H9 (cell line): Measurements from ENCODE around the gene ST14. TPM values are rescaled to one million over a fixed set of nuclear protein-coding genes. Genes with fewer than 3 reads are reported as not detected.

Experiments used
- DNase-seq: peaks from one replicate; pipeline ENCODE4 v3.0.0-alpha.2; 2017
- H2AFZ ChIP-seq: one replicate; pipeline ENCODE4 v1.6.1; 2013; ENCODE audit warnings: mild to moderate bottlenecking, low read length, control low read depth, moderate library complexity
- H2AK5ac ChIP-seq: 2 replicates; pipeline ENCODE4 v1.6.1; 2013; ENCODE audit warnings: low read length, control low read depth, mixed read lengths; ENCODE audit not compliant: insufficient read length
- H2BK120ac ChIP-seq: one replicate; pipeline ENCODE4 v1.6.1; 2013; ENCODE audit warnings: low read depth, mild to moderate bottlenecking, low read length, control low read depth, inconsistent platforms; ENCODE audit not compliant: poor library complexity, severe bottlenecking
- H2BK12ac ChIP-seq: 2 replicates; pipeline ENCODE4 v1.6.1; 2013; ENCODE audit warnings: low read length, control low read depth, mixed read lengths, low read depth; ENCODE audit not compliant: insufficient read length
- H2BK15ac ChIP-seq: 2 replicates; pipeline ENCODE4 v1.6.1; 2013; ENCODE audit warnings: low read depth, low read length, control low read depth
- H2BK20ac ChIP-seq: one replicate; pipeline ENCODE4 v1.6.1; 2013; ENCODE audit warnings: low read depth, mild to moderate bottlenecking, low read length, control low read depth, inconsistent platforms; ENCODE audit not compliant: poor library complexity, severe bottlenecking
- H2BK5ac ChIP-seq: 2 replicates; pipeline ENCODE4 v1.6.1; 2013; ENCODE audit warnings: low read length, control low read depth, mixed read lengths; ENCODE audit not compliant: insufficient read length
- H3K14ac ChIP-seq: 2 replicates; pipeline ENCODE4 v1.6.1; 2013; ENCODE audit warnings: low read length, control low read depth; ENCODE audit not compliant: insufficient read depth
- H3K18ac ChIP-seq: 2 replicates; pipeline ENCODE4 v1.6.1; 2013; ENCODE audit warnings: low read depth, mild to moderate bottlenecking, mixed read lengths, low read length, control low read depth; ENCODE audit not compliant: insufficient read length
- H3K23ac ChIP-seq: 2 replicates; pipeline ENCODE4 v1.6.1; 2013; ENCODE audit warnings: low read length, control low read depth, mixed read lengths, low read depth; ENCODE audit not compliant: insufficient read length
- H3K23me2 ChIP-seq: 2 replicates; pipeline ENCODE4 v1.6.1; 2013; ENCODE audit warnings: low read depth, mild to moderate bottlenecking, mixed read lengths, low read length, control low read depth; ENCODE audit not compliant: insufficient read length, poor library complexity, severe bottlenecking
- H3K27ac ChIP-seq: 2 replicates; pipeline ENCODE4 v1.5.1; 2013; ENCODE audit warnings: low read length, control low read depth, mixed read lengths, low read depth; ENCODE audit not compliant: insufficient read length
- H3K27me3 ChIP-seq: 2 replicates; pipeline ENCODE4 v1.6.1; 2013; ENCODE audit warnings: low read length, control low read depth, inconsistent platforms; ENCODE audit not compliant: insufficient read depth
- H3K4ac ChIP-seq: 2 replicates; pipeline ENCODE4 v1.6.1; 2013; ENCODE audit warnings: low read depth, mild to moderate bottlenecking, control low read depth, inconsistent platforms, low read length, moderate library complexity
- H3K4me1 ChIP-seq: 2 replicates; pipeline ENCODE4 v1.6.1; 2013; ENCODE audit warnings: low read length, control low read depth, inconsistent platforms; ENCODE audit not compliant: insufficient read depth
- H3K4me2 ChIP-seq: 2 replicates; pipeline ENCODE4 v1.6.1; 2013; ENCODE audit warnings: low read length, control low read depth, mixed read lengths; ENCODE audit not compliant: insufficient read length, insufficient read depth
- H3K56ac ChIP-seq: 2 replicates; pipeline ENCODE4 v1.6.1; 2013; ENCODE audit warnings: low read depth, mild to moderate bottlenecking, mixed read lengths, low read length, control low read depth; ENCODE audit not compliant: insufficient read length
- H3K79me1 ChIP-seq: 2 replicates; pipeline ENCODE4 v1.6.1; 2013; ENCODE audit warnings: low read depth, mild to moderate bottlenecking, moderate library complexity, low read length, control low read depth, inconsistent platforms; ENCODE audit not compliant: insufficient read depth, poor library complexity, severe bottlenecking
- H3K79me2 ChIP-seq: 2 replicates; pipeline ENCODE4 v1.6.1; 2013; ENCODE audit warnings: low read length, control low read depth, inconsistent platforms; ENCODE audit not compliant: insufficient read depth
- H3K9ac ChIP-seq: 2 replicates; pipeline ENCODE4 v1.6.1; 2013; ENCODE audit warnings: low read length, control low read depth, mixed read lengths; ENCODE audit not compliant: insufficient read length; ENCODE audit errors: extremely low read depth
- H3K9me3 ChIP-seq: one replicate; pipeline ENCODE4 v1.6.1; 2013; ENCODE audit warnings: low read depth, low read length, inconsistent platforms; ENCODE audit not compliant: control insufficient read depth
- H3T11ph ChIP-seq: one replicate; pipeline ENCODE4 v1.6.1; 2013; ENCODE audit warnings: mild to moderate bottlenecking, low read length, control low read depth, inconsistent platforms
- H4K20me1 ChIP-seq: one replicate; pipeline ENCODE4 v1.6.1; 2013; ENCODE audit not compliant: control insufficient read depth, insufficient read length, insufficient read depth
- H4K5ac ChIP-seq: 2 replicates; pipeline ENCODE4 v1.6.1; 2013; ENCODE audit warnings: low read depth, mild to moderate bottlenecking, mixed read lengths, low read length, control low read depth; ENCODE audit not compliant: insufficient read length
- H4K8ac ChIP-seq: replicated peaks from 2 replicates; pipeline ENCODE4 v1.6.1; 2013; ENCODE audit warnings: low read length, control low read depth, mixed read lengths, low read depth; ENCODE audit not compliant: insufficient read length
- H4K91ac ChIP-seq: 2 replicates; pipeline ENCODE4 v1.6.1; 2013; ENCODE audit warnings: low read depth, mild to moderate bottlenecking, moderate library complexity, mixed read lengths, low read length, control low read depth; ENCODE audit not compliant: insufficient read length
- H3K27ac Mint-ChIP-seq, 3 experiments: 2 replicates in 2 of 3; 3 replicates in 1 of 3; pipeline ENCODE4 v1.8.0; 2020 to 2021; ENCODE audit warnings: mixed read lengths in 3 of 3, mild to moderate bottlenecking in 1 of 3, moderate library complexity in 1 of 3
- H3K27me3 Mint-ChIP-seq: 2 replicates; pipeline ENCODE4 v1.8.0; 2021; ENCODE audit warnings: low read depth, mild to moderate bottlenecking, moderate library complexity, mixed read lengths
- H3K36me3 Mint-ChIP-seq, 3 experiments: 2 replicates in 2 of 3; 3 replicates in 1 of 3; pipeline ENCODE4 v1.8.0; 2020 to 2021; ENCODE audit warnings: low read depth in 3 of 3, mixed read lengths in 3 of 3; ENCODE audit not compliant: insufficient read depth in 1 of 3
- H3K4me1 Mint-ChIP-seq, 2 experiments: 2 replicates each; pipeline ENCODE4 v1.8.0; 2020; ENCODE audit warnings: mixed read lengths in 2 of 2
- H3K4me3 Mint-ChIP-seq, 2 experiments: 2 replicates in 1 of 2; 3 replicates in 1 of 2; pipeline ENCODE4 v1.8.0; 2020 to 2021; ENCODE audit warnings: mild to moderate bottlenecking in 2 of 2, mixed read lengths in 2 of 2, moderate library complexity in 1 of 2
- H3K9me3 Mint-ChIP-seq, 2 experiments: 2 replicates in 1 of 2; 3 replicates in 1 of 2; pipeline ENCODE4 v1.8.0; 2020; ENCODE audit warnings: mild to moderate bottlenecking in 2 of 2, mixed read lengths in 2 of 2, moderate library complexity in 1 of 2
- CTCF ChIP-seq: fragments of 200-600 bp; sonication (generic); conservative IDR thresholded peaks from 3 replicates; pipeline ENCODE4 v1.8.0; 2021; ENCODE audit warnings: antibody characterized with exemption, mild to moderate bottlenecking
- WGBS: extraction: QIAGEN DNeasy Blood & Tissue Kit; methylation state at CpG from one replicate; pipeline ENCODE4 v1.1.7; 2013; ENCODE audit warnings: missing lambda C conversion rate, low lambda C conversion rate, mixed read lengths; ENCODE audit not compliant: insufficient read length; ENCODE audit errors: extremely low coverage; 5-methylcytosine and 5-hydroxymethylcytosine counted together
- total RNA-seq: library from RNA; stranded (reverse); gene quantifications from 2 replicates; pipeline ENCODE4 v1.2.1, GENCODE V29; 2021

Gene ST14
- total RNA-seq, 1 experiment from 2014 or later: 22.4 TPM

- H3K36me3 Mint-ChIP-seq: peaks cover 28 to 38% (median 37%) of the 10 kb centered on the region in 3 experiments; a peak in 6 of 7 replicates
- TF ChIP-seq CTCF: no peak
- DNase-seq: no peak
- no peak overlapping the region for H3K14ac ChIP-seq
- no peak overlapping the region for H2BK120ac ChIP-seq
- H3K9me3 Mint-ChIP-seq: no peaks in the 10 kb centered on the region
- no peak overlapping the region for H3K27ac Mint-ChIP-seq
- no peak overlapping the region for H3K56ac ChIP-seq
- H4K20me1 ChIP-seq: peaks cover 4% of the 10 kb centered on the region
- H2BK5ac ChIP-seq: no peak overlapping the region
- H2AFZ ChIP-seq: no peak overlapping the region
- no peak overlapping the region for H3K23ac ChIP-seq
- H3K4me3 Mint-ChIP-seq: no peak overlapping the region
- no peaks in the 10 kb centered on the region for H3K79me1 ChIP-seq
- no peak overlapping the region for H3K18ac ChIP-seq
- H3K79me2 ChIP-seq: peaks cover 2% of the 10 kb centered on the region; the same call in 1 of the 2 replicates
- H3T11ph ChIP-seq: no peak overlapping the region
- H3K4me1 Mint-ChIP-seq: peaks cover 16 to 18% of the 10 kb centered on the region in 2 experiments
- H3K4me1 ChIP-seq: peaks cover 4% of the 10 kb centered on the region
- no peaks in the 10 kb centered on the region for H3K27me3 Mint-ChIP-seq
- H3K4ac ChIP-seq: no peak overlapping the region
- H2BK20ac ChIP-seq: no peak overlapping the region
- H3K27ac ChIP-seq: no peak overlapping the region
- H3K23me2 ChIP-seq: no peaks in the 10 kb centered on the region
- H3K9me3 ChIP-seq: no peaks in the 10 kb centered on the region
- H3K27me3 ChIP-seq: no peaks in the 10 kb centered on the region
- no peak overlapping the region for H4K91ac ChIP-seq
- no peak overlapping the region for H2BK15ac ChIP-seq
- H3K9ac ChIP-seq: no peak overlapping the region
- no peak overlapping the region for H3K4me2 ChIP-seq
- WGBS: no CpG with 5 or more reads among the region's 2 CpGs
- no peak overlapping the region for H2AK5ac ChIP-seq
- H2BK12ac ChIP-seq: no peak overlapping the region
- H4K5ac ChIP-seq: no peak overlapping the region
- H4K8ac ChIP-seq: no peak overlapping the region
Measured at GRCh38 chr11:130118165-130118564, 41.4 kb upstream of the ST14 start.
